KMS-11 (cell line): ENCODE data around the gene LMAN1.
A peak's percentile ranks its signal among the peaks of the same experiment; 100 is the strongest.

ENCODE experiments used
- H2AFZ ChIP-seq: fragments of 200-600 bp; sonication (generic); 2 replicates; pipeline ENCODE4 v1.6.1; 2016; ENCODE audit warnings: antibody characterized with exemption, mixed run types, low read depth
- H3K27ac ChIP-seq: fragments of 200-600 bp; sonication (generic); 2 replicates; pipeline ENCODE4 v1.6.1; 2016; ENCODE audit warnings: mild to moderate bottlenecking, mixed run types
- H3K27me3 ChIP-seq: fragments of 200-600 bp; sonication (generic); 2 replicates; pipeline ENCODE4 v1.6.1; 2017; ENCODE audit warnings: mild to moderate bottlenecking, low read depth, mixed run types, moderate library complexity; ENCODE audit not compliant: insufficient read depth
- H3K36me3 ChIP-seq: fragments of 200-600 bp; sonication (generic); 2 replicates; pipeline ENCODE4 v1.6.1; 2017; ENCODE audit warnings: mild to moderate bottlenecking, mixed run types; ENCODE audit not compliant: insufficient read depth
- H3K4me1 ChIP-seq: fragments of 200-600 bp; sonication (generic); 2 replicates; pipeline ENCODE4 v1.6.1; 2016; ENCODE audit warnings: mild to moderate bottlenecking, low read depth, mixed run types; ENCODE audit not compliant: poor library complexity, severe bottlenecking
- H3K4me2 ChIP-seq: fragments of 200-600 bp; sonication (generic); 2 replicates; pipeline ENCODE4 v1.7.0; 2016; ENCODE audit warnings: mild to moderate bottlenecking, mixed run types
- H3K4me3 ChIP-seq: fragments of 200-600 bp; sonication (generic); IDR thresholded peaks from 2 replicates; pipeline ENCODE4 v1.6.1; 2017; ENCODE audit warnings: low read depth, low read length, mixed read lengths; ENCODE audit not compliant: insufficient read depth
- H3K79me2 ChIP-seq: fragments of 200-600 bp; sonication (generic); 2 replicates; pipeline ENCODE4 v1.6.1; 2016; ENCODE audit warnings: low read depth, mixed run types; ENCODE audit not compliant: insufficient read depth
- H3K9ac ChIP-seq: fragments of 200-600 bp; sonication (generic); 2 replicates; pipeline ENCODE4 v1.6.1; 2016; ENCODE audit warnings: mild to moderate bottlenecking, mixed run types
- H4K20me1 ChIP-seq: fragments of 200-600 bp; sonication (generic); 2 replicates; pipeline ENCODE4 v1.6.1; 2016; ENCODE audit warnings: mild to moderate bottlenecking, mixed run types; ENCODE audit not compliant: insufficient read depth
- CTCF ChIP-seq: fragments of 200-600 bp; sonication (generic); conservative IDR thresholded peaks from 2 replicates; pipeline ENCODE4 v1.6.1; 2017; ENCODE audit warnings: low read depth, mild to moderate bottlenecking, antibody characterized with exemption, low read length, moderate library complexity, mixed read lengths

The LMAN1 gene

GRCh38 chr18:59358712-59359575, at the start of gene LMAN1:
TSS of gene LMAN1 (minus strand) at chr18:59359265. CDS start at chr18:59359244, 21 bp downstream.
- Histone ChIP-seq H4K20me1 (0 out of 2 replicates have a peak, but pooled peaks cover 6% of the 10 kb centered on the region), H3K9ac (peak within 1 kb of the TSS; percentile 98), H3K36me3 (peaks cover 19% of the 10 kb centered on the region), H3K4me1 (peaks cover 36% of the 10 kb centered on the region), H3K4me3 (peak within 1 kb of the TSS; percentile 55), H3K4me2 (peak within 1 kb of the TSS; percentile 98), H3K27ac (peak within 1 kb of the TSS; percentile 92), H2AFZ (peak within 1 kb of the TSS; percentile 97), H3K79me2 (peaks cover 46% of the 10 kb centered on the region), H3K27me3 (no peaks in the 10 kb centered on the region)
- no peak for TF ChIP-seq CTCF

- Histone ChIP-seq H3K4me1 (peaks cover 11% of the 10 kb centered on the region), H3K36me3 (no peaks in the 10 kb centered on the region), H3K9ac (no peak overlapping the region), H3K27ac (no peak overlapping the region), H4K20me1 (no peaks in the 10 kb centered on the region), H2AFZ (peak overlapping the region; percentile 55), H3K4me2 (peak overlapping the region; percentile 22; the same call in 1 of the 2 replicates), H3K79me2 (no peaks in the 10 kb centered on the region), H3K4me3 (no peak overlapping the region), H3K27me3 (no peaks in the 10 kb centered on the region)
- peak; percentile 99 for TF ChIP-seq CTCF
Measured at GRCh38 chr18:59402432-59403090, 43.5 kb upstream of the LMAN1 start.

- H4K20me1 ChIP-seq, result no peaks in the 10 kb centered on the region
- peaks cover 11% of the 10 kb centered on the region for H3K4me1 ChIP-seq
- no peaks in the 10 kb centered on the region for H3K27me3 ChIP-seq
- no peak overlapping the region for H3K27ac ChIP-seq
- TF ChIP-seq CTCF, result no peak
- no peak overlapping the region for H2AFZ ChIP-seq
- H3K9ac ChIP-seq, result no peak overlapping the region
- no peak overlapping the region for H3K4me3 ChIP-seq
- H3K36me3 ChIP-seq, result no peaks in the 10 kb centered on the region
- H3K79me2 ChIP-seq, result no peaks in the 10 kb centered on the region
- no peak overlapping the region for H3K4me2 ChIP-seq
Measured at GRCh38 chr18:59400407-59400806, 41.3 kb upstream of the LMAN1 start.

GRCh38 chr18:59395226-59396175, 36.4 kb upstream of the LMAN1 start:
- H3K4me1 ChIP-seq, result no peaks in the 10 kb centered on the region
- no peak overlapping the region for H3K27ac ChIP-seq
- no peak overlapping the region for H3K4me3 ChIP-seq
- no peaks in the 10 kb centered on the region for H3K27me3 ChIP-seq
- H3K36me3 ChIP-seq, result no peaks in the 10 kb centered on the region
- H3K4me2 ChIP-seq, result no peak overlapping the region
- H4K20me1 ChIP-seq, result no peaks in the 10 kb centered on the region
- no peak overlapping the region for H2AFZ ChIP-seq
- TF ChIP-seq CTCF, result no peak
- no peak overlapping the region for H3K9ac ChIP-seq
- H3K79me2 ChIP-seq, result no peaks in the 10 kb centered on the region
